Pancreas (tissue), 10 donors: ENCODE results near the gene EPB41L4A. TPM values are rescaled to one million over a fixed set of nuclear protein-coding genes. Genes with fewer than 3 reads are reported as not detected.

Source experiments
- ATAC-seq, 4 donors: fragments of 200-7000 bp; cut with Tn5 transposase; one replicate each; pipeline versions ENCODE4 v1.8.0 to v1.9.1; 2020; ENCODE audit warnings: mild to moderate bottlenecking in 4 of 4, moderate library complexity in 4 of 4
- DNase-seq, 6 donors: peaks; one replicate each; pipeline ENCODE4 v3.0.0-alpha.2; 2020
- FAIRE-seq: peaks from 2 replicates; lab custom pipeline; 2012; peaks lifted over from hg19 to GRCh38; lab: Jason Lieb, UNC
- H3K27ac ChIP-seq, 4 donors: fragments of 200-600 bp; sonication (generic); 1 replicate in 3 of 4; 2 replicates in 1 of 4; pipeline versions ENCODE4 v1.5.0 to v1.8.0; 2020
- H3K27me3 ChIP-seq, 4 donors: fragments of 200-600 bp; one replicate each; pipeline ENCODE4 v1.8.0; 2021
- H3K36me3 ChIP-seq, 3 donors: fragments of 200-600 bp; sonication (generic) in 1 of 3; one replicate each; pipeline versions ENCODE4 v1.5.0 to v1.8.0; 2020 to 2021
- H3K4me1 ChIP-seq, 3 donors: fragments of 200-600 bp; one replicate each; pipeline ENCODE4 v1.8.0; 2021
- H3K4me3 ChIP-seq, 4 donors: fragments of 200-600 bp; sonication (generic) in 2 of 4; one replicate each; pipeline versions ENCODE4 v1.5.0 to v1.8.0; 2020 to 2021
- H3K9me3 ChIP-seq, 4 donors: fragments of 200-600 bp; one replicate each; pipeline ENCODE4 v1.8.0; 2021
- CTCF ChIP-seq, 4 donors: fragments of 200-600 bp; sonication (generic) in 3 of 4; IDR thresholded peaks; one replicate each; pipeline versions ENCODE4 v1.5.0 to v1.8.0; 2021; ENCODE audit warnings: antibody characterized with exemption in 4 of 4
- WGBS, 2 donors: extraction: QIAGEN DNeasy Blood & Tissue Kit; methylation state at CpG; one replicate each; pipeline ENCODE4 v1.1.7; 2013; 5-methylcytosine and 5-hydroxymethylcytosine counted together
- intact Hi-C, 3 donors: fragments of 100-400 bp; cut with DNase I; formaldehyde crosslinking; loops; one replicate each; pipeline versions ENCODE4 v1.11.1 to v1.14.2; 2022
- polyA plus RNA-seq, 2 donors: library from polyadenylated mRNA; stranded (reverse); fragments of 200-250 nt; gene quantifications; one replicate each; pipeline ENCODE4 v1.2.3, GENCODE V29; 2013
- total RNA-seq, 6 donors: library from RNA; stranded (reverse); fragmentation: NEBNext Ultra II Directional in 4 of 6; extraction: Animal tissue kit (Norgen Biotek cat#: 25700) in 4 of 6; gene quantifications; one replicate each; pipeline versions ENCODE4 v1.2.1 to v1.2.4, GENCODE V29; 2021 to 2023
- donor health status: healthy with polysubstance abuse.
- donor health status: DM: no; HTN: no; CAD: no; lungs with moderate emphysema.
- donor health status: DM: no; HTN: no; CAD: no.
- donor health status: control.
- donor health status: control.
- donor health status: Bipolar disorder and iron deficiency.
- donor health status: DM: yes; HTN: yes; CAD: no.
- donor health status: DM: no; HTN: no; CAD: no.
- donor health status: DM: no; HTN: no; CAD: no.
- donor health status: DM: yes; HTN: yes; CAD: no.

EPB41L4A gene
- total and polyA plus RNA-seq, 8 donors: 4.4 to 23.4 (median 6.9) TPM

DNA sequence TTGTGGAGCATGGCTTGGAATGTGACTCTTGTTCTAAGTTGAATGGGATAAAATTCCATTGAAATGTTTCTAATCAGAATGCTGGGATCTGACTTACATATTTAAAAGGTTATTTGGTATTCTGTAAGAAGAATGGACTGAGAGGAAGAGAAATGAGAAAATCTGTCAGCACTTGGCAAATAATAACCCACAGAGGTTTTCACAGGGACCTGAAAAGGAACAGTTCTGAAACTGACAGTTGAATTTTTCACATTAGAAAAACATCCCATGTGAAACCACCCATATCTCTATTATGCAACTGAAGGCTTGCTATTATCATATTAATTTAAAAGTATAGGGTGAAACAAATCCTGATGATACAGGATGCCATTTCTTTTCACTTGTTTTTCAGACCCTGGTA is 302.7 kb downstream of the EPB41L4A start:
- FAIRE-seq: no peak
- no peak for DNase-seq

GRCh38 chr5:112113565-112113964 is 305.5 kb downstream of the EPB41L4A start:
- Histone ChIP-seq H3K9me3 (no peaks in the 10 kb centered on the region), H3K4me3 (no peak overlapping the region), H3K36me3 (no peaks in the 10 kb centered on the region), H3K27me3 (no peaks in the 10 kb centered on the region), H3K4me1 (peaks cover 0 to 7% (median 5%) of the 10 kb centered on the region in 3 donors), H3K27ac (no peak overlapping the region)
- TF ChIP-seq CTCF (IDR thresholded peaks at IDR 0.05): no peak
- FAIRE-seq (no peak), DNase-seq (no peak), ATAC-seq (no peak)
- 77 to 89% methylated on average over 2 of the region's 2 CpGs for WGBS, 2 donors
- intact Hi-C loops: no loop called here

More for the DNA sequence above, 302.7 kb downstream of the EPB41L4A start:
- no peak for ATAC-seq
- H3K27ac ChIP-seq: no peak overlapping the region
- no peak overlapping the region for H3K4me3 ChIP-seq
- intact Hi-C loops: no loop called here
- peaks cover 0 to 5% (median 0%) of the 10 kb centered on the region in 3 donors for H3K4me1 ChIP-seq
- no peaks in the 10 kb centered on the region for H3K27me3 ChIP-seq
- H3K9me3 ChIP-seq: no peaks in the 10 kb centered on the region
- no peak for TF ChIP-seq CTCF (IDR thresholded peaks at IDR 0.05)
- no peaks in the 10 kb centered on the region for H3K36me3 ChIP-seq
